Nephron (organoid): ENCODE data around the gene ABL1.

ENCODE experiments used
- H3K27ac Mint-ChIP-seq, 3 experiments: 2 replicates each; pipeline ENCODE4 v1.8.0; 2020; ENCODE audit warnings: mixed read lengths in 3 of 3, mild to moderate bottlenecking in 2 of 3, moderate library complexity in 1 of 3
- H3K27me3 Mint-ChIP-seq: 2 replicates; pipeline ENCODE4 v1.8.0; 2021; ENCODE audit warnings: low read depth, mild to moderate bottlenecking, moderate library complexity, mixed read lengths
- H3K36me3 Mint-ChIP-seq: 2 replicates; pipeline ENCODE4 v1.8.0; 2020; ENCODE audit warnings: low read depth, mixed read lengths
- H3K4me1 Mint-ChIP-seq: 2 replicates; pipeline ENCODE4 v1.8.0; 2020; ENCODE audit warnings: mixed read lengths
- H3K4me3 Mint-ChIP-seq, 3 experiments: 2 replicates each; pipeline ENCODE4 v1.8.0; 2020; ENCODE audit warnings: mild to moderate bottlenecking in 3 of 3, mixed read lengths in 3 of 3, moderate library complexity in 2 of 3
- H3K9me3 Mint-ChIP-seq: 2 replicates; pipeline ENCODE4 v1.8.0; 2020; ENCODE audit warnings: mixed read lengths
- TF ChIP-seq, protein P1 (sequence below), 3 experiments: fragments of 200-600 bp; sonication (generic); IDR thresholded peaks; one replicate each; pipeline ENCODE4 v1.5.0; 2021; ENCODE audit warnings: antibody characterized with exemption in 3 of 3; ENCODE audit not compliant: unreplicated experiment in 3 of 3

Gene ABL1

DNA sequence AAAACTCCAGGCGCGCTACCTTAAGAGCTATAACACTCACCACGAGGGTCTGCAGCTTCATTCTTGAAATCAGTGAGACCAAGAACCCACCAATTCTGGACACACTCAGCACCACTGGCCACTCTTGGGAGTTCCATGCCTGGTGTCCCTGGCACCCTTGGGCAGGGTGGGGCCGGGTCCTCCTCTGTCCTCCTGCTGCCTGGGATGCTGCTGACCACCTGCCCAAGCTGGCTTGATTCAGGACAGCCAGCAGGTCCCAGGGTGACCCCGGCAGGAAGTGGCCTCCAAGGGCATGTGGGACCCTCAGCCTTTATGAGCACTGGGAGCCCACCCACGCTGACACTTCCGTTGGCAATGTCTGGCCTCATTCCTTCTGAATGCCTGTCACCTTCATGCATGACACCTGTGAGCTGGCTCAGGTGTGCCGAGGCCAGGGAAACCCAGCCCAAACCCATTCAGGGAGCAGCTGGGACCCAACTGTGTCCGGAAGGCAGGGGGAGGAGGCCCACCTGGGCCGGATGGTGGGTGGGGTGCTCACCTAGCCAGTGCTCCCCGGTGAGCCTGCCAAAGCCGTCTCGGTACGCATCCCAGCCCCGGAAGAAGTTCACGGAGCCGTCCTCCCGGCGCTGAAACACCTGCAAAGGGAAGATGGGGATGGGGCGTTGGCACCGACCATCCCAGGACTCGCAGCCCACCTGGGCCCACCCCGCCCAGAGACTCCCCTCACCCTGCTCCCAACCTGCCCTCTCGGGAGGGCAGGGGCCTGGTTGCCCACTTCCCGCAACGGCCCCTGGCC is 76.4 kb downstream of the ABL1 start:
- Mint-ChIP-seq H3K36me3 (no peaks in the 10 kb centered on the region), H3K27ac (no peak overlapping the region), H3K4me3 (no peak overlapping the region), H3K4me1 (peaks cover 4% of the 10 kb centered on the region), H3K9me3 (no peaks in the 10 kb centered on the region), H3K27me3 (peaks cover 40% of the 10 kb centered on the region)
- TF ChIP-seq, protein P1, sequence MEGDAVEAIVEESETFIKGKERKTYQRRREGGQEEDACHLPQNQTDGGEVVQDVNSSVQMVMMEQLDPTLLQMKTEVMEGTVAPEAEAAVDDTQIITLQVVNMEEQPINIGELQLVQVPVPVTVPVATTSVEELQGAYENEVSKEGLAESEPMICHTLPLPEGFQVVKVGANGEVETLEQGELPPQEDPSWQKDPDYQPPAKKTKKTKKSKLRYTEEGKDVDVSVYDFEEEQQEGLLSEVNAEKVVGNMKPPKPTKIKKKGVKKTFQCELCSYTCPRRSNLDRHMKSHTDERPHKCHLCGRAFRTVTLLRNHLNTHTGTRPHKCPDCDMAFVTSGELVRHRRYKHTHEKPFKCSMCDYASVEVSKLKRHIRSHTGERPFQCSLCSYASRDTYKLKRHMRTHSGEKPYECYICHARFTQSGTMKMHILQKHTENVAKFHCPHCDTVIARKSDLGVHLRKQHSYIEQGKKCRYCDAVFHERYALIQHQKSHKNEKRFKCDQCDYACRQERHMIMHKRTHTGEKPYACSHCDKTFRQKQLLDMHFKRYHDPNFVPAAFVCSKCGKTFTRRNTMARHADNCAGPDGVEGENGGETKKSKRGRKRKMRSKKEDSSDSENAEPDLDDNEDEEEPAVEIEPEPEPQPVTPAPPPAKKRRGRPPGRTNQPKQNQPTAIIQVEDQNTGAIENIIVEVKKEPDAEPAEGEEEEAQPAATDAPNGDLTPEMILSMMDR (IDR thresholded peaks at IDR 0.05; ENCODE audit: unreplicated experiment in 3 of 3): no peak

- peaks cover 45% of the 10 kb centered on the region for H3K27me3 Mint-ChIP-seq
- no peak overlapping the region for H3K4me3 Mint-ChIP-seq
- H3K36me3 Mint-ChIP-seq: no peaks in the 10 kb centered on the region
- H3K9me3 Mint-ChIP-seq: no peaks in the 10 kb centered on the region
- H3K27ac Mint-ChIP-seq: no peak overlapping the region
- TF ChIP-seq, protein P1 (IDR thresholded peaks at IDR 0.05; ENCODE audit: unreplicated experiment in 3 of 3): no peak
- peaks cover 4% of the 10 kb centered on the region for H3K4me1 Mint-ChIP-seq
Observed at GRCh38 chr9:130912932-130913598, 78.0 kb downstream of the ABL1 start.

GRCh38 chr9:130913599-130914416 is 78.8 kb downstream of the ABL1 start:
- Mint-ChIP-seq H3K4me3 (no peak overlapping the region), H3K27ac (no peak overlapping the region), H3K9me3 (no peaks in the 10 kb centered on the region), H3K4me1 (peaks cover 4% of the 10 kb centered on the region), H3K27me3 (peaks cover 43% of the 10 kb centered on the region), H3K36me3 (no peaks in the 10 kb centered on the region)
- TF ChIP-seq, protein P1 (IDR thresholded peaks at IDR 0.05; ENCODE audit: unreplicated experiment in 3 of 3): no peak

- Mint-ChIP-seq H3K27me3 (peaks cover 43% of the 10 kb centered on the region), H3K4me1 (peaks cover 4% of the 10 kb centered on the region), H3K4me3 (no peak overlapping the region), H3K36me3 (no peaks in the 10 kb centered on the region), H3K9me3 (no peaks in the 10 kb centered on the region), H3K27ac (no peak overlapping the region)
- TF ChIP-seq, protein P1 (IDR thresholded peaks at IDR 0.05; ENCODE audit: unreplicated experiment in 3 of 3): no peak
Observed at GRCh38 chr9:130914417-130915095, 79.5 kb downstream of the ABL1 start.

GRCh38 chr9:130915096-130915447 is 80.0 kb downstream of the ABL1 start:
- no peak overlapping the region for H3K27ac Mint-ChIP-seq
- H3K36me3 Mint-ChIP-seq: no peaks in the 10 kb centered on the region
- H3K9me3 Mint-ChIP-seq: no peaks in the 10 kb centered on the region
- H3K4me1 Mint-ChIP-seq: peaks cover 4% of the 10 kb centered on the region
- TF ChIP-seq, protein P1 (IDR thresholded peaks at IDR 0.05; ENCODE audit: unreplicated experiment in 3 of 3): no peak
- H3K27me3 Mint-ChIP-seq: peaks cover 44% of the 10 kb centered on the region
- no peak overlapping the region for H3K4me3 Mint-ChIP-seq
